HK-2 (cell line): ENCODE results near the gene ALCAM.
"Not testable (repeated sequence)": the region's sequence is repeated elsewhere in the genome, so short reads cannot be mapped to it uniquely, and the experiment has no call there.

Experiments
- DNase-seq: peaks from one replicate; pipeline ENCODE4 v3.0.0-alpha.2; 2018; ENCODE audit not compliant: unreplicated experiment

Gene ALCAM

DNA sequence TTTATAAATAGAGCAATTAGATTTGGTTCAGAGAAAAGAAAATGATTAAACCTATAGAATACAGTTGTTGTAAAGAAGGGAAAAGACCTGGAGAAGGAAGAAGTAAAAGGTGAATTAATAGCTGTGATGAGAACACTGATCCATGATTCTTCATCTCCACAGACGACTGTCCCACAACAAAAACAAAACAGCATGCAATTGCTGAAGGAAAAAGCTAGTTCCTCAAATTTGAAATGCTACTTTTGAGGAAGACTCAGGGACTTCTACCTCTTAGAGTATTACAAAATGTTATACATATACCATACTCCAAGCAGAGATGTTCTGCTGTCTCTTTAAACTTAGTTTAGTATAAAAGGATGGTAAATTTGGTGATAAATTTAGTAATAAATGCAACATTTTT lies 21.5 kb downstream of the ALCAM start:
- no peak for DNase-seq

DNA sequence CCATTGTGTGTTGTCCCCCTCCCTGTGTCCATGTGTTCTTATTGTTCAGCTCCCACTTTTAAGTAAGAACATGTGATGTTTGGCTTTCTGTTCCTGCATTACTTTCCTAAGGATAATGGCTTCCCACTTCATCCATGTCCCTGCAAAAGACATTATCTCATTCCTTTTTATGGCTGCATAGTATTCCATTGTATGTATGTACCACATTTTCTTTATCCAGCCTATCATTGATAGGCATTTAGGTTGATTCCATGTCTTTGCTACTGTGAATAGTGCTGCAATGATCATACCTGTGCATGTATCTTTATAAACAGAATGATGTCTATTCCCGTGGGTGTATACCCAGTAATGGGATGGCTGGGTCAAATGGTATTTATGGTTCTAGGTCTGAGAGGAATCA lies 23.1 kb downstream of the ALCAM start:
- not testable (repeated sequence) for DNase-seq

DNA sequence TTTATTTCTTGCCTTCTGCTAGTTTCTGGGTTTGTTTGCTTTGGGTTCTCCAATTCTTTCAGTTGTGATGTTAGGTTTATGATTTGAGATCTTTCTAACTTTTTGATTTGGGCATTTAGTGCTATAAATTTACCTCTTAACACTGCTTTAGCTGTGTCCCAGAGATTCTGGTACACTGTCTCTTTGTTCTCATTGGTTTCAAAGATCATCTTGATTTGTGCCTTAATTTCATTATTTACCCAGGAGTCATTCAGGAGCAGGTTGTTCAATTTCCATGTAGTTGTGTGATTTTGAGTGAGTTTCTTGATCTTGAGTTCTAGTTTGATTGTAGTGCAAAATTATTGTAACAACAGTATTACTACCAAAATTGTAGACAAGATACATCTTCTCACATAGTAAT lies 25.9 kb downstream of the ALCAM start:
- not testable (repeated sequence) for DNase-seq

DNA sequence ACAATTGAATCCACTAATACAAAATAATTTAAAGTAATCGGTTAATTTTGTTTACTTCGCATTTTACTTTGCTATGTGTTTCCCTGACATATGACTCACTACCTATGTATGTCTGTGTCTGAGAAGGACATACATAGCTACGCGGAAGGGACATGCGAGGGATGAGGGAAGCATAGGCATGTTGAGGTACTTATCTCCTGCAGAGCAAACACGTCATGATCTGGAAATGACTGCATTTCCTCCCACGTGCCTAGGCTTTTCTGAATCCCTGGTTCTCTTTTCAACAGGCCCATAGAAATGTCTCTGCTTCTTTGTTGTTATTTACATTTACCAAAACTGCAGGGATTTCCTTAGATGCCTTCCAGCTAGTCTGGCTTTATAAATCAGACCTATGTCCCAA lies 27.5 kb downstream of the ALCAM start:
- no peak for DNase-seq

DNA sequence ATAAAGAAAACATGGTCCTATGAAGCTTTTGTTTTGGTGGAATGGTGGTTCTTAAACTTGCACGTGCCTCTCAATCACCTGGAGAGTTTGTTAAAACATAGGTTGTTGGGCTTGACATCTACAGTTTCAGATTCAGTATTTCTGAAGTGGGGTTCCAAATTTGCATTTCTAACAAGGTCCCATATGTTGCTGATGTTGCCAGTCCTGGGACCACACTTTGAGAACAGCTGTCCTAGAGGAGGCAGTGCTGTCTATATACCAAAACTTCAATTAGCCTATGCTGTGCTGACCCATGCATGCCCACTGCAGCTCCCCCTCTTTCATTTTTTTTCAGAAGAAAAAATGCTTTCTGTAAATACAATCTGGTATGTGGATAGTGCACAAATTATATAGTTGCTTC lies 31.3 kb downstream of the ALCAM start:
- no peak for DNase-seq

DNA sequence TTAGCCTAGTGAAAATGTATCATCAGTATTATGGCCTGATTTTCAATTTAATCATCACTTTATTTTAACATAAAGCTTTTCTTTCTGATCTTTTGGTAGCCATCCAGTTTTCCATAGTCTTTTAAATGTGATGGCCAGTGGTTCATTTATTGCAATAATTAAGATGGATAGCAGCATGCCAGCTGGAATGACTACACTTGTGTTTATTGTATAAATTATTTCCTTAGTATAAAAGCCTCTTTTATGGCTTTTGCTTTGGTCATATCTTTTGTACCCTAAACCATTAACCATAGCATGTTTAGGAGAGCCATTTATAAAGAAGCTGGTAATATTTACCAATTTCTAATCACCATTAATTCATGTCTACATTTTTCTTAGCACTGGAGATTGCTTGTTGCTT lies 31.7 kb downstream of the ALCAM start:
- DNase-seq, result no peak

DNA sequence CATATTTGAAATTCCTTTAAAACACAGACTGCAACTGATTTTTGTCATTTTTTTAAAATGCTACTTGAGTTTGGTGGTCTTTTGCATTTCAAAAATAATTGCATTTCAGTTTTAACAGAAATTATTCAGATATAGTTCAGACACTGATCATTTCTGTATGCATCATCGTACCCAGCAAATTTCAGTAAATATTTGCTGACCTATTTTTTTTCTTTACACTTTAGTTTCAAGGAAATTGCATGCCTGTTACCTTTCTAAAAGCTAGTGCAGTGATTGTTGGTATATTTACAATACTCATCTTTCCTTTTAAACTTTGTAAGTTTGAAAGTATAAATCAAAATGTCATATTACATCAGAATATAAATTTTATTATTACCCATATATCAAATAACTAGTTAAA lies 32.4 kb downstream of the ALCAM start:
- DNase-seq, result no peak

DNA sequence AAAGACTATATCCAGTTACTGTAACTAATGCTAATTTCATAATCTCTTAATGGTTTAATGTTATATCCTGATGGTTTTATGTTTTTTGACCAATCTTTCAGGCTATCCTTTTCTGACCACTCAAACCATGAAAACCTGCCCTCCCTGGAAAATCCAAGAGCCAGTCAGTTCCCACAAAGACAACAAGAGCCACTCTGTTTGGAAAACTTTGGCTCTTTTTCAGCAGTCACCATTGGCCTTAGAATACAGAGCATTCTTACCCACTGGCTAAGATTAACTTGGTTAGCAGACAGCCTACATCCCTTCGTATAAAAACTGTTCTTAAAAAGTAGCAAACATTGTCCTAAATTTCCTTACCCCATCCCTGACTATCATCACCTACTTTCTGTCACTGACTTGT lies 32.9 kb downstream of the ALCAM start:
- no peak for DNase-seq

DNA sequence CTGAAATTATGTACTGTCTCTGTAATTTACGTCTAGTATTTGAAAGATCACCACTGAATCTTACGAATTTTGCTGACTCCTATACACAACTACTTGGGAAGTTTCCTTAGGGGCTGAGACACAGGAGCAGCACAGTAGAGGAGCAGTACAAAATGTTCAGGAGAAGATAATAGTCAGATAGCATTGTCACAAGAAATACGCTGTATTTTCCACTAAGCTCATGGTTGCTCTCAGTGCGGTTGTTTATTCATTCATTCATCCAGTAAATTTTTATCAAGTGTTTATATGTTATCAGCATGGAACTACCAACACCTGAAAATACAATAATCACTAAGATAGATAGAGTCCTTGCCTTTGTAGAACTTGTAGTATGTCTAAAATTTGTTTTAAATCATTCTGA lies 34.5 kb downstream of the ALCAM start:
- no peak for DNase-seq

DNA sequence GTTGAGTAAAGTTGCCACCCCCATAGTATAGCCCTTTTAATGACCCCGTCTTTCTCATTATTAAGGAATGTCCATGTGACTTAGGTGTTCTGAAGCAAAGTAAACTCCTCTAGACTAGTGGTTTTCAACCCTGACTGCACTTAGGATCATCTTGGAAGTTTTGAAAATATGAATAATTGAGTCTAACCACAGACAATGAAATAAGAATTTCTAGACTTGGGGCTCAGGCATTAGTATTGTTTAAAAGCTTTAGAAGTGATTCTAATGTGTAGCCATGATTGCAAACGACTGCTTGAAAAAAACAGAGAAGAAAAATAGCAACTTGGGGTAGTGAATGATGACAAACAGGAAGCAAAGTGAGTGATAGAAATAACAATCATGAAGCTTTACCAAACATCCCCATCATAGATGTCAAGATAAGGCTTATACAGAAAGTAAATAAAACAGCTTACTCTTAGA lies 35.0 kb downstream of the ALCAM start:
- no peak for DNase-seq

DNA sequence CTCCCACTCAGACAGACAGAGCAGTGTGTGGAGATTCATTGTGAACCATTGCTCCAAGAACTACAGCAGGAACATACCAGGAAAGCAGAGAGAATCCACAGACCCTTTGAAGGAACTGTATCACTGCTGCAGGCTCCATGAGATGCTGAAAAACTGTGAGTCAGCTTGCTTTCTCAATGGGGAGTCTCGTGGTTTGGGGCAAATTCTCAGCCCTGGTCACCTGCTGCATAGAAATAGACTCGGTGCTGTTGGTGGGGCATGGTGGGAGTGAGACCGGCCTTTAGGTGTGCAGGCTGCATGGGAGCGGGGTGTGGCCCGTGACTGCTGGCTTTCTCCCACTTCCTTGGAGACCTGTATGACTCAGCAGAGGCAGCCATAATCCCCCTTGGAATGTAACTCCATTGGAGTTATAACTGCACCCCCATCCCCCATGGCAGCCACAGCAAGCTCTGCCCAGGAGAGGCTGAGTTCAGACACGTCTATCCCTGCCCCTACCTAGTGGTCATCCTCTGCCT lies 35.6 kb downstream of the ALCAM start:
- peak; percentile 92 for DNase-seq

DNA sequence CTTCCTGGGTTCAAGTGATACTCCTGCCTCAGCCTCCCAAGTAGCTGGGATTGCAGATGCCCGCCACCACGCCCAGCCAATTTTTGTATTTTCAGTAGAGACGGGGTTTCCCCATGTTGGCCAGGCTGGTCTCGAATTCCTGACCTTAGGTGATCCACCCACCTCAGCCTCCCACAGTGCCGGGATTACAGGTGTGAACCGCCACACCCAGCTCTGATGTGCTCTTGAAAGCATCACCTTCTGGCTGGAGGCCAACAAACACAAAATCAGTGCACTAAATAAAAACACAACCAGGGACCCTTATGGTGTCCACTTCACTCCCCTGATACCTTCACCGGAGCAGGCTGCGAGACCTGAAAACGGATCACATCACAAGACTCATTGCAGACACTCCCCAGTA lies 36.3 kb downstream of the ALCAM start:
- DNase-seq, result not testable (repeated sequence)

DNA sequence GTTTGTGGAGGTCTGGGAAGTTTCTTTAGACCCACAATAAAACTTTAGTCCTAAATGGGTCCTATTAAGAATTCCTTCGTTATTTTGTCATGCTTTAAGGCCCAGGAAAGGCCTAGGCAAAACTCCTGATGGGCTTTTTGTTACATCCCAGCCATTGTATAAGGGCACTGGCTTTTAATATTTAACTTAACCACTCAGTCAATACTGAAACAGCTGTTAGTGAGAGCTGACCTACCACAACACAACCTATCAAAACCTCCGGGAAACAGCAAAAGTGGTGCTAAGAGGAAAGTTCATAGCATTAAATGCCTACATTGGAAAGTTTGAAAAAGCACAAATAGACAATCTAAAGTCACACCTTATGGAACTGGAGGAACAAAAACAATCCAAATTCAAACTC lies 39.6 kb downstream of the ALCAM start:
- no peak for DNase-seq

DNA sequence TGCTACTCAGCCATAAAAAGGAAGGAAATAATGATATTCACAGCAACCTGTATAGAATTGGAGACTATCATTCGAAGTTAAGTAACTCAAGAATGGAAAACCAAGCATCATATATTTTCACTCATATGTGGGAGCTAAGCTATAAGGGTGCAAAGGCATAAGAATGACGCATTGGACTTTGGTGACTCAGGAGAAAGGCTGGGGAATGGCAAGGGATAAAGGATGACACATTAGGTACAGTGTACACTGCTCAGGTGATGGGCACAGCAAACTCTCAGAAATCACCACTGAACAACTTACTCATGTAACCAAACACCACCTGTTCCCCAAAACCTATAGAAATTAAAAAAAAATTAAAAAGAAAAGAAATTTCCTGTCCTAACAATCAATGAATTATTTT lies 42.7 kb downstream of the ALCAM start:
- no peak for DNase-seq

DNA sequence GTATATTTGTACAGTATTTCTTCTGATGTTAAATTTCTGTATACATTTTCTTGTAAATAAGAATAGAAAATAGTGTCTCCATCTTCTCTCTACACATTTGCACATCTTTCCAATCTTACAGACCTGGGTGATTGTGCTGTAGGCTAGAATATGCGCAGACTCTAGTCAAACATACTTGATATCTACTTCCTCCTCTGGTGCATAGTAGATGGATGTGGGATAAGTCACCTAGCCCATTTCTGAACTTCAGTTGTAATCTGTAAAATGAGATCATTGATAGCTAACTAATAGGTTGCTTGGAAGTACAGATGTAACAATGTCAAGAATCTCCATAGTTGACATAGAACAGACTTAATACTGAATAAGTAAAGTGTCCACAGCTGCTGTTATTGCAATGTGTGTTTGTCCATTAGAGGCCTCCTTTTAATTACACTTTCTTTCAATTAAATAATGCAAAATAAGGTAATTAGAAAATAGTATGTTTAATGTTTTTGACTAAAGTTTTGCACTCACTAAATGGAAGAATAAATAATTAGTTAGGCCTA lies 46.7 kb downstream of the ALCAM start:
- DNase-seq, result no peak

DNA sequence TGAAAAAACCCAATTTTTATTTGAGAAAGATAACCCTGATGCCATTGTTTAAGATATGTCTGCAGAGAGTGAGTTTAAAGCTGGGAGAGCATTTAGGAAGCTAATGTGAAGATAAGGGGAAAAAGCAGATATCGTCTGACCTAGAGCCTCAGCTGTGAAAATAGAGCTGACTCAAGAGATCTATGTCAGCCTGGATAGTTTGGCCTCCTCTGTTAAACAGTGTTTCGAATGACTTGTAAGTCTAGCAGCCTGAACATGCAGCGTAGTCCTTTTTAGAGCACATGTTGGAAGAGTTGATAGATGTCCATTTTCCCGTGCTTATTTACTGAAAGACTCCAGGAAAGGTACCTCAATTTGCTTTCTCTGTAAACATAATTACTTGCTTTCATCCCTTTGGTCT lies 48.1 kb downstream of the ALCAM start:
- no peak for DNase-seq

DNA sequence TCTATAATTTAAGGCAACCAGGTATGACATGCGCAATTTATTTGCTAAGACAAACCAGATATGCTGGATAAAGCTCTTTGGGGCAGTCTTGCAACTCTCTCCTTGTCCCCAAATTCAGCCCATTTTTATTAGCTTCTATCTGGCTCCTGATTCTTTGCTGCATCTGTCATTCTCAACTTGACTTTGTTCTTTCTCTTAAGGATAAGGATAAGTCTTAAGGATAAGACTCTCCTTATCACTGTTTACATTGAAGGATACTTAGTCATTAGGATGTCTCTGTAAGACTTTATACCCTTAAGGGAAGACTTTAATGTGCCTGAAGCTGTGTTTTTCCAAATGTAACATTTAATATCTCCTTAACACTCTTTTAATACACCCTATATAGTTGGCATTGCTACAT lies 49.2 kb downstream of the ALCAM start:
- no peak for DNase-seq

DNA sequence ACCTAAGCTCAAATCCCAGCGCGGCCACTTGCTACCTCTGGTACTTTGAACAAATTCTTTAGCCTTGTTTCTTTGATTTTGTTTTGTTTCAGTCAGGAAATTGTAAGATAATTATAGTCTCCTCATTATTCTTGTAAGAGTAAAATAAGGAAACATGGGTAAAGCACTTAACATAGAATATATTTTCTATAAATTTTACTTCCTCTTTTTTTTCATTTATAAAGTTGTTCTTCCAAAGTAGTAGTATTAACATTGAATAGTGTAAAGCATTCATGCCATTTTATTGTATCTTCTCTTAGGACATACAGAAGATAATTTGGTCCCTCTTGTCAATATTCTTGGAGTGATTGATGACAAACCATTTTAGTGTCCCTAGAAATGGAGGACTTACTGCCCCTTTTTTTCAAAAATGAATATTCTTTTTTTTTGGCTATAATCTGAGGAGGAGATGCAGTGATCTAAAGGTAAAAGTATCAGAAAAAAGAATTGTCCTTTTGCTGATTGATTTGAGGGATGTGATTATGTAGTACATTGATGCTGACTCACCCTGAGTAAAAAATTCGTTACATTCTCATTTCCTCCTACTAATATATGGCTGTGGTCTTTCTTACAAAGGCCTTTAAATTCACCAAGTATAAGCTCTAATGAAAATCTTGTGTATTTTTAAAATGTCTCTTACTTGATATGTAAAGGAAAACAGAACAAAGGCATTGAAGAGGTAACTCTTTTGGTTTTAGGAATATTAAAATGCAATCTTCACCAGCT lies 51.0 kb downstream of the ALCAM start:
- no peak for DNase-seq

DNA sequence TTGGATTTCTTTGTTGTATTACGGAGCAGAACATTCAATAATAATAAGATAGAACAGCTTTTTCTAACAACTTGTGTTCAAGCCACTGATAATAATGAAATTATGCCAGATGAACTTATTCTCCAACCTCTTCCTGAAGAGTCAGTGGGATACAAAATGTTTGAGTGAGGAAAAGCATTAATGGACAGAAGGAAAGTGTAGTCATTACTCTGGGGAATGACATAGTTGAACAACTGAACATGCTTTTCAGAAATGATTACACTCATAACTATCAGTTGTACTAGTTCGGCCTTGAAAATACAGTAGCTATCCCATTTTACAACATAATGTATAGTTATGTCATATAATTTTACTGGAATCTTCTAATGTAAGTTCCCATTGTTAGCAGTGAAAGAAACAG lies 55.9 kb downstream of the ALCAM start:
- DNase-seq, result no peak

DNA sequence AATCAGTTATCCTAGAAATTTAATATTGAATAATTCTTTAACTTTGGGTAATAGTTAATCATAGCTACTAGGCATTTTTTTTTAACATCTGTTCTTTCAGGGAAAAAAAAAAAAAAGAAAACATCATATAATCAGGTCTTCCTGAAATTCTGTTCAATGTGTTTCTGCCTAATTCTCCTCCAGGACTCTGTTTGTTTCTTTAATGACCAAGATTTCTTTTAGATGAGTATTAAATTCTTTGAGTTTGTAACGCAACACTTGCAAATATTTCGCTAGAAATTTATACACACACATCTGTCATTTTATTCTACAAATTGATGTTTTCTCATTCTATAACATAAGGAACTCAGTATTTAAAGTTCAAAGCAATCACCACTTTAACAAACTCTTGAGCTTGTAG lies 56.7 kb downstream of the ALCAM start:
- no peak for DNase-seq

DNA sequence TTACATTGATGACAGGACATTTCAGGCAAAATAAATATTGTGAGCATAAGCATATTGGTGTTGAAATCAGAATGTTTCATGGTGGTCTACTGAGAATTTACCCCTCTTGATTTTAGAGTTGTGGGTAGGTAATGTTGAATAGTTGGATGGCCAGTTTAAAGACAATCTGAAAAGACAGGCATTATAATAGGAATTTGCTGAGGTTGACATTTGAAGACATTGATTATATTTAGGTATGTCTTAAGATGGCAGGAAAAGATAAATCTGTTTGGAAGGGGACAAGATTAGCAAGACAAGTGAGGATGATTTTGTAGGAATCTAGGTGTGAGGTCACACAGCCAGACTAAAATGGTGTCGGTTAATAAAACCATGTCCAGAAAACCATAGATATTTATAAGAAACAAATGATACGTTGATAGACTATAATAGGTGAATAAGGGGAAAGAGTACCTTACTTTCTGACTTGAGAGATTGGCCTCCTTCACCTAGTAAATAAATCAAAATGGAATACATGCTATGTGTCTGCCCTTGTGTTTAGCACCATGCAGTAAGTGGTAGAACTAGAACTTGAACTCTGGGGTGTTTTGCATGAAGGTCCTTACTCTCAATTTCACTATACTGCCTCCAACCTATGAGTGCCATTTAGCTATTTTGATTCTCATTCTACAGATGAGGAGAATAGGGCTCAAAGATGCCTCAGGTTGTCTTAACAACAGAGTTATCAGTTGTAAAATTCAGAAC lies 57.9 kb downstream of the ALCAM start:
- DNase-seq, result no peak

DNA sequence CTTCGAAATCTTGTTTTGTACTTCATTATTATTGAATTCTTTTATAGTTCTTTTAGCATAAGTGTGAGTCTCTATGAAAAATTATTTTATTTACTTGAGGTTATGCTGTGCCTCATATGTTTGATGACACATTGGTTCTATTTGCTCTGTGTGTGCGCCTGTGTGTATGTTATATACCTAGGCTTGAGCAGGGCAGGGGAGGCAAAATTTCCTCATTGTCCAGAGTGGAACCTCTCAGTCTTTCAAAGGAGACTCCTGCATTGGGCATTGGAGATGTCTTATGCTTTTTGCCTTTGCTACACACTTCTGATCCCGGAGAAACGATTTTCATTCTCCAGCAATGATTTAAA lies 58.4 kb downstream of the ALCAM start:
- DNase-seq, result no peak

DNA sequence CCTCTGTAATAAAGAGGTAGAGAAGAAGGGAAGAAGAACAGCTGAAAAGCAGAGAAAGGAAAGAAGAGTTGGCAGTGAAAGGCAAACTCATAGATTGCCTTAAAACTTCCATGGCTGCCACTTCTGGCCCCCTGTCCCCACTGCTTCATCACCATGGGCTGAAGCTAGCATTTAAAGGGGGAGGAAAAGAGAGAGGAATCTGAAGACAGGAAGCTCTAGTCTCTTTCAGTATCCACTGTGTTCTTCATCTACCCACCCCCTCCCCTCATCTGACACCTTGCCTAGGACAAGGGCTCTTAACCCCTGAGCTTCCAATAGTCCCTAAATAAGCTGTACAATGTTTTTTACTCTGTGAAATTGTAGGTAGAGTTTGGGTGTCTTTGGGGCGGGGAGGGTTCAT lies 60.6 kb downstream of the ALCAM start:
- no peak for DNase-seq
